GM19193 (cell line): ENCODE measurements around the gene MPL.

Experiments used
- POLR2A ChIP-seq: IDR thresholded peaks from 4 replicates; pipeline ENCODE4 v1.6.1; 2011; ENCODE audit not compliant: insufficient read depth, insufficient read length; ENCODE audit errors: extremely low read depth

MPL gene

DNA sequence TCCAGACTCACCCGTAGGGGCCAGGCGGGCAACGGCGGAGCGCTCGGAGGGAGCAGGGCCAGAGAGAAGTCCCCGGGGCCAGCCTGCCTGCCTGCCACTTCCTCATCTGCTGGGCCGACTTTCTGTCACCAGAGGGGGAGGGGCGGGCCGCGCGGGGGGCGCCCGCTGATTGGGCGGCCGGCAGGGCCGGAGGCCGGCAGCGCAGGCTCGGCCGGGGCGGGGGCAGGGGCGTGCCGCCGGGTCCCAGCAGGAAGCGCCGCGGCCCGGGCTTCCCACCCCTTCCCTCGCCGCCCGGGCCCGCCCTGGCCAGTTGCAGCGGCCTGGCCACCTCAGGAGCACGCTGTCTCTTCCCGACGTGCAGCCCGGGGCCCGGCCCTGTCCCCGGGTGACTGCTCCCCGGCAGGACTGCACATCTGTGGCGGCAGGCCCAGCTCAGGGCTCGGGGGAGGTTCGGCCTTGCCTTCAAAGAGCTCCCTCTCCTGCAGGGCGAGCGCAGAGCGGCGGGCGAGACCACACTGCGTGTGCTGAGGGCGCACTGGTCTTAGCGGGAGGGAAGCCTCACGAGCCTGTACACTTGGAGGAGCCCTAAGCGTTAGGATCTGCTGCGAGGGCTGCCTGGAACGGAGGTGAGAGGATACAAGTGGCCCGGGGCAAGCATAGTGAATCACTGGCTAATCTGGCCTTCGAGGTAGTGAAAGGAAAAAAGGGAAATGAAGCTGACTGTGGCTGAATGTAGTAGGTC, 30.5 kb downstream of the MPL start, which contains the start of gene ELOVL1:
Gene ELOVL1, minus strand, starts transcription at position 108 of the 742 bp plus-strand sequence. CDS start 2,402 bp downstream, outside the sequence.
- TF ChIP-seq POLR2A: peak; percentile 90

DNA sequence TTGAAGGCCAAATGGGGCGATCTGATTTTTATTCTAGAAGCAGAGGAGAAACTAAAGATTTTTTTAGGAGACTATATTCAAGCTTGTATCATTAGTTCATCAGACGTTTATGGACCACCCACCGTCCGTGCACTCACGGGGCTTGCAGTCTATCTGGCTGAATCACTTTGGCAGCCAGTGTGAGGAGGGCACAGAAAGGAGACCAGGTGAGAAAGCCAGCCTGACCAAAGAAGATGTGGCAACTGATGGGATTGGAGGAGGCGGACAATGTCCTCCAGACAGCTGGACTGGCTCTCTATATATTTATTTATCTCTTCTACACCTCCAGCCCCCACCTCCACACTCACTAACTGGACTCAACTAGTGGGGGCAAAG, 31.0 kb downstream of the MPL start:
- TF ChIP-seq POLR2A: no peak

DNA sequence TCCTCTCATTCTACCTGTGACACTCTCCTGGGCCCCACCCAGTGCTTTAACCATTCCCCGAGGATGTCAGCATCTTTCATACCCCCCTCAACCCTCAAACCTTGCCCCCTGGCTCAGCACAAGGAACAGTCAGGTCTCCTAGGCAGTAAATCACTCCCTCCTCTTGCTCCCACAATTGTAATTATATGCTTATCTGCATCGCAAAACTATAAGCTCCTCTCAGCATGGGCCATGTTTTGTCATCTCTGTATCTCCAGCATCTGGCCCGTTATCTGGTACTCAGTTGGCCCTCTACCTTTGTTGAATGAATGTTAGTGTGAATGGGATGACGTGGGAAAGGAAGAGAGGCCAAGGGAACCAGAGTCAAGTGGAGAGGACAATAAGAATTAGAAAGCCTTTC, 32.9 kb downstream of the MPL start:
- TF ChIP-seq POLR2A: no peak

DNA sequence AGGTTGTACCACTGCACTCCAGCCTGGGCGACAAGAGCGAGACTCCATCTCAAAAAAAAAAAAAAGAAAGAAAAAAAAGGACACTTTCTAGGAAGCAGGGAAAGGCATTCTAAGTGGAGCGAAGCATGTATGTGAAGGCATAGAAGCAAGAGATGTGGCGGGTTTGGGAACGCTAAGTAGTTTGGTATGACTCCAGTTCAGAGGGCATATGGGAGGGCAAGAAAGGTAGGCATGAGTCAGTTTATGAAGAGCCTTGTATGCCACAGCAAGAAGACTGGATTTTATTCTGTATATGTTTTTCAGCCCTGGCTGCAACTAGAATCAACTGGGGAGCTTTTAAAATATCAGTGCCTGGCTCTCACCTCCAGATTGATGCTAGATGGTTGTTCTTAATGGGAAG, 34.6 kb downstream of the MPL start:
- no peak for TF ChIP-seq POLR2A

DNA sequence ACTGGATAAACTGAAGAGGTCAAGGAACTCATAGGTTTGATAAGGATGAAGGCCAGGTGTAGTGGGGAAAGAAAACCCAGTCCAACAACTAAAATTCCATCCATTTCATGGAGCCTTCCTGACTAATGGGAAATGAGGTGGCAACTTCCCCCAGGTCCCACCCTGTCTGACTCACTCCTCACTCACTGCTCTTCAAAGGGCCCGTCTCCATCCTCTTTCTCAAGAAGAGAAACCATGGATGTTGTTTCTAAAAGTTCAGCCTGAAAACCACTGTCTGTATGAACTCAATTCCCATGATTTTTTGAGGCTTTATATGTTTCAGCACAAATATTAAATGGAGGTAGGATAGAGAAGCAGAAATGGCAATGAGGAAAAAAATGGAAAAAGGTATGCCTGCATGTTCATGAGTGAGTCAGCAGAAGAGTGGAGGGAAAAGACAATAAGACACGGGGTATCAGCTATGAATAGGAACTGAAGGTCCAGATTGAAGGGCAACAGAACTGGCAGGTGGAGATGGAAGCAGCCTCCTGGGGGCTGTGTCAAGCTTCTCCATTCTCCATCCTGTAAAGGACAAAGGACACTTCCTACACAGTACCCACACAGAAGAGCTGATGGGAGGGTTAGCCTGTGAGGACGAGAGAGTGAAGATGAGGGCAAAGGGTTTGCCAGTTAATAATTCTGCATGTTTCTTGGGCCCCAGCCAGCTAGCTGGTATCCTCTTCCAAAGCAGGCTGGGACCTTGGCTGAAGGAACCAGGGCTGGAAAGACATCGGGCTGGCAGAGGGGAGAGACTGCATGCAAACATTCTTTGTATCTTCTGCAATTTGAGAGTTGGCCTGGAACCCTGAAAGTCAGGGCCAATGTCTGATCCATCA, 35.7 kb downstream of the MPL start:
- TF ChIP-seq POLR2A: no peak

DNA sequence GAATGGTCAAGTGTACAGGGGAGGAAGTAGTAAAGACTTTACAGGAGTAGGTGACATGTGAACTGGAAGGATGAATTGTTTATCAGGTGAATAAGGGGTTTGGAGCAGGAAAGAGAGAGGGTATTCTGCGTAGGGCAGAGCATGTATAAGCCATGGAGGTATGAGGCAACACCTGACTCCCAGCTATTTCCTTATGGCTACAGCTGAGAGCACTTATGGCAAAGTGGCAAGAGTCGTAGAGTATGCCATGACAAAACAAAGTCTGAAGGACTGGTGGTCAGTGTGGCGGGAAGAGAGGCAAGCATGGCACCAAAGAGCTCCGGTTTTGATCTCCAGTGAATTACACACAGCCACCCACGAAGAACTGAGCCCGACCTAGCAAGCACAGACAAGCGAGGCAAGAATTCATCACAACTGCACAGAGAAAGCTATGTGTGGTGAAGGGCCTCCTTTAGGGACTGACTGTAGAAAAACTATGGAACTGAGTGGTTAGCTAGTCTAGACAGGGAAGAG, 39.2 kb downstream of the MPL start:
- no peak for TF ChIP-seq POLR2A

DNA sequence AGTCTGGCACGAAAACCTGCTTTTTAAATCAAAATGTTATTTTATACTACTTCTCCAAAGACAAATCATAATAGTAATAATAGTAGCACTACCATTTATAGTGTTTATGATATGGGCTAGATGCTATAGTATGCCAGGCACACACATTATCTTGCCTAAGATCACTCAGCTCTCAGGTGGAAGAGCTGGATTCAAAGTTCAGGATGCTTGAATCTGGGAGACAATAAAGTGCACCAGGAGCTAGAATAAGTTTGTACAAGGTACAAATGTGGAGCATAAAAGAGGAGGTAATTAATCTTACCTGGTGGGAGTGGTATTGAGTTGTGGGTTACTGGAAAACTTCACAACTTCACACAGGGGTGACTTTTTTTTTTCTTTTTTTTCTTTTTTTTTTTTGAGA, 40.2 kb downstream of the MPL start:
- no peak for TF ChIP-seq POLR2A

DNA sequence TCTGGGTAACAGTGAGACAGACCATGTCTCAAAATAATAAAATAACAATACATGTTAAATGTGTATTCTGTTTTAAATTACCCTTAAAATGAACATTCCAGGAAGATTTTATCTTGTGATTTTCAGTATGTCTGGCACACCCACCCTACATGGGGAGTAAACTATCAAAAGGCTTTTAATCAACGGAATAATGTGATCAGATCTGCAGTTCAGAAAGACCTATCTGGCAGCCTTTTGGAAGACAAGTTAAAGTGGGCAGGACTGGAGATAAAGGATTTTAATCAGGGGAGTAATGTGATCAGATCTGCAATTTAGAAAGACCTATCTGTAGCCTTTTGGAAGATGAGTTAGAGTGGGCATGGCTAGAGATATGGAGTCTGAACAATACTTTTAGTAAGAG, 41.9 kb downstream of the MPL start:
- TF ChIP-seq POLR2A: no peak

DNA sequence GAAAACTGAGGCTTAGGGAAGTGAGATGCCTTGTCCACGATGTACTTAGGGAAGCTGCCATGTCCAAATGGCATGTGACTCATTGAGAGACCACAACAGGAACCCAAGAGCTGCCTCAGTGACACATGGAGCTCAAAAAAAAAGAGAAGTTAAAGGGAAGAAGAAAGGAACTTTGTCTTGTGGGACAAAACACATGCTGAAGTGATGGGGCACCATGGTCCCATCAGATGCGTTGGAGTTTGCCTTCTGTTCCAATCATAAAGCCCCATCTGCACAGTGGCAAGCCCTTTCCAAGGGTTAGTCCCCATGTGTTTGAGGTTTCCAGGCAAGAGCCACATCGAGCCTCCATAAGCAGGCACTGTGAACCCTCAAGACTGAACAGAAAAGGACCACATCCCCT, 44.0 kb downstream of the MPL start:
- TF ChIP-seq POLR2A: no peak

DNA sequence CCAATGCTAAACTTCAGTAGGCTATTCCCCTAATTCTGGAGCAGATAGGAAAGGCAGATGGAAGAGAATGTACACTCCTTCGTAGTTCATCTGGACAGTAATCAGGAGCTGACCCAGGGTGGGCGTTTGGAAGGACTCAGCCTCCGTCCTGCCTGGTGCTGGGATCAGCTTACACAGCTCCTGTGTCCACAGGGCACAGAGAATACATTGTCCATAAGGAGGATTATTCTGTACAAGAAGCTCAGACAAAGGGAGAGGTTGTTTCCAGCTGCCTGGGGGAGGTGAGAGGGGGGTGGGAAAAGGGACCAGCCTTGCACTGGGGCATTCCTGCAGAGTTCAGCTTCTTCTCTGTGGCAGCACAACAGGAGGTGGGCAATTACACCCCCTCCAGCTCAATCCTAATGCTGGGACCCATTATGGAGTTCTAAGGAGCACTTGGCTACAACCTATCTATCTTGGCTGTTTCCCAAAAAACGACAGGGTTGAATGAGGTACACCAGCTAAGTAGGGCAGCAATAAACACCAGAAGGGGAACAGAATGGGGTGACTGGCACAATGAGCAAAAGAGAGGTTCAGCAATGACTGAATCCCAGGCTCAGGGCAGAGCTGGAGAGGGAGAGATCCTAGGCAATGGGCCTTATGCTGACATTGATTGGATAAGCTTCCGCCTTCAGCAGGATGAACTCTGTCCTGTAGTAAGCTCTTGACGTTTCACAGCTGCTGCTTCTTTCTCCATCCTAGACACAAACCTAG, 44.6 kb downstream of the MPL start:
- TF ChIP-seq POLR2A: no peak

DNA sequence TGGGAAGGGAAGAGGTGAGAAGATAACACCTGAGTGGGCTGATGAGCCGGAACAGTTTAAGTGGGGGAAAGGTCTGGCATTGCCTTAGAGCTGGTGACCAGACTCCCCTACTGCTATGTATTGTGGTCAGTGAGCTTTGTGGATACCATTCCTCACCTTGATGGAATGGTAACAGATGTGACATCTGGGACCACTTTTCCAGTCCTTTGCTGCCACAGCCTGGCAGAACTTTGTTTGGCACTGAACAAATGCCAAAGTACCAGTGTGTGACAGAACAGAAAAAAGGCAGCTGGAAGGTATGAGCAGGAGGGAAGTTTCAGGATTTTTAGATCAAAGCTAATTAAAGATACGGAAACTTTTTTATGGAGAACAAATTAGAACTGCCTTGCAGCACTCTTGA, 45.8 kb downstream of the MPL start:
- no peak for TF ChIP-seq POLR2A

DNA sequence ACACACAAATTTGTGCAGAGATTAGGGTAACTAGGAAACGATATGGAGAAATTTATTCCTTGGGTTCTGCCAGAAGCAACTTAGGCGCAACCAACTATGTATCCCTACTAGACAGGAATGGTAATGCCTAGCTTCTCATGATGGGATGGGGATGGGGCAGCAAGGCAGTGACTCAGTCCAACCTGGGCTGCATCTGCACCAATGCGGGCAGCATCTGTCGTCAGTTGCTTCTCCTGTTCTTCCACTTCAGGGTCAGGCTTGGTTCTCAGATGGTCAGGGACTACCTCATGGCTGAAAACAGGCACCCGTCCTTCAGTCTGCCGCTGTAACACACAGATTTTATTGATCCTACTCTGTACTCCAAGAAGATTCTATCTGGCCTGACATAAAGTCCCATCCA, 49.1 kb downstream of the MPL start:
- no peak for TF ChIP-seq POLR2A

DNA sequence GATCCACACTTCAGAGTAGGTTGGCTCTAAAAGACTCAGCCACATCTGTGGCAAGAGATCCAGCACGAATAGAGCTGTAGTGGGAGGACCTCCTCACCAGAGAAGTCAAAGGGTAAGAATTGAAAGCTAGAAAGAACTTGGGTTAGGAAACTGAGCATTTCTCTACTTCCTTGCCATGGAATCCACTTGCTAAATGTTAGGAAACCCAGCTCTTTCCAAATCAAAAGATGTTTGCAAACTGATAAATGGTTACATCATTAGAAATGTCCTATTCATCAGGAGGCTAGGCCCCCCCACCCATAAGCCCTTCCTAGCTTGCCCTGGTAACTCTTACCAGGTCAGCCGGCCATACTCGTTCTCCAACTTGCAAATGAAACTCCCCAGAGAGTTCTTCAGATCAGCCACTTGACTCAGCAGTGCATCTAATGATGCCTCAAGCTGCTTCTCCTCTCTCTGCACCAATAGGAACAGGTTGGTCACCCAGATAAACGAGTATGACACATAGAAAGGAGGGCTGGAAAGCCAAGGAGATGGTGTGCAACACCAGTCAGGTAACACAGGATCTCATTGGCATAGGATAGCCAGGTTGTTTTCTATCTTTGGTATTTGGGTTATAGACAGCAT, 50.5 kb downstream of the MPL start:
- no peak for TF ChIP-seq POLR2A

DNA sequence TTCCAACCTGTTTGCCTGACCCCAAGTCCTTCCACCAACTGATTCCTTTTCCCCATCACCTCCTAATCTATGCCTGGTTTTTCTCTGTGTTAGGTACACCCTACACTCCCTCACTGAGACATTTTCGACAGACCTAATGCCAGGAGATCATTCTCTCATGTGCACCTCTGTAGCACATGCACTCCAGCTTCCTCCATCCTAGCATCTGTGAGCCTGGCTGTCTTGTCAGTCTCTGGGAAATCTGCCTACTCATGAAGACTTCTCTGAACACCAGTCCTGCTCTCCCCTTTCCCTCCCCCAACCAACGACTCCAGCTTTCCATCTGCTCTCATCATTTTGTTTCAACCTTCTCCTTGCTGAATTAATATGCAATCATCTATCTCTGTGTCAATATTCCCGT, 51.0 kb downstream of the MPL start:
- TF ChIP-seq POLR2A: no peak
